NCI-H526 treated with DMSO at 0.1 percent for 48 hours (cell line): ENCODE measurements around the gene CAPZA1.

Source experiments
- DNase-seq: peaks from one replicate; lab custom pipeline; 2025; lab: John Stamatoyannopoulos, UW

Gene CAPZA1

GRCh38 chr1:112677501-112677900, 57.9 kb downstream of the CAPZA1 start:
- DNase-seq: no peak

- DNase-seq: no peak
Observed at GRCh38 chr1:112678605-112679004, 59.0 kb downstream of the CAPZA1 start.

DNA sequence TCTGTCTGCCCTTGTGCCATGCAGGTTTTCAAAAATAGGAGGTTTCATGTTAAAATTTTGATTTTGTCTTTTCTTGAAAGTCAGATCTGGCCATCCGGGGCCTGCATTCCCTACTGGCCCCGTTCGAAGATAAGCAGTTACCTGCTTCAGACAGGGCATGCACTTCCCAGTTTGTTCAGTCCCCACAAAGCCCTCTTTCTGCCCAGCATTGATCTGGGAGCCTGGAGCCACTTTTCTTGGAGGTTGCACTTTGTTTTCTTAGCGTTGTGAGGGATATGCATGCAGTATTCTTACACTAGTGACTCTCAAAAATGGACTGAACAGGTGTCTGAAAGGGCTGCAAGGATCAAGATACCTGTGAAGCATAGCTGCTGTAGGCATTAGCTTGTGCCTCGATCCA, 66.3 kb downstream of the CAPZA1 start:
- DNase-seq: no peak

- no peak for DNase-seq
Observed at GRCh38 chr1:112686417-112686816, 66.8 kb downstream of the CAPZA1 start.

DNA sequence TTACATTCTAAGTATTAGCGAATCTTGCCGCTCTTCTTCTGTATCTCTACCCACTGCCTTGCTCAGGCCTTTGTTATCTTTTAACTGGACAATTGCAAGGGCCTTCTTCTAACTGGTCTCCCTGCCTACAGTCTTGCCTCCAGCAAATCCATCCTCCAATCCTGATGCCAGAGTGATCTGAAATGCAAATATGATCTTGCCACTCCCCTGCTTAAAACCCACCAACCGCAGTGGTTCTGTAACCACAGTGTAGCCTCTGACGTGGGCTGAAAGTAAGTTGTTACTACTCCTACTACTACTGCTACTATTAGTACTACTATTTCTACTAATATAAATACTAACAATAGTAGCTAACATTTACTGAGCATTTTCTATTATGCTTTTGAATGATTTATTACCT, 67.2 kb downstream of the CAPZA1 start:
- no peak for DNase-seq

DNA sequence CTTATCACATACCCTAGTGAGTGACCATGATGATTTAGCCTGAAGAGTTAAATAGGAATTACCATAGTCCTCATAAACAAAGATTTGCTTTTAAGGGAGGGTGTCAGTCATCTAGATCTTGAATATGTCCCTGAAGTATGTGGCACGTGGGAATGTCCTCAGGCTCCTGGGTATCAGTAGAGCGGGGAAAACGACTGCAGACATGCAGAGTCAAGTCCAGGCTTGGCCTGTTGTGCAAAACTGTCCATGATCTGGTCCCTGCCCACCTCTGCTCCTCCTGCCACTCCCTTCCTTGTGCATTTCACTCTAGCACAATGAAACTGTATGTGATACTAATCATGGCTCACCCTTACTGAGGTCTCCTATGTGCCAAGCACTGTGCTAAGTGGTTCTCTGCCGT, 67.7 kb downstream of the CAPZA1 start:
- no peak for DNase-seq

GRCh38 chr1:112687785-112688496, 68.3 kb downstream of the CAPZA1 start:
- no peak for DNase-seq

GRCh38 chr1:112688781-112689193, 69.2 kb downstream of the CAPZA1 start:
- no peak for DNase-seq

DNA sequence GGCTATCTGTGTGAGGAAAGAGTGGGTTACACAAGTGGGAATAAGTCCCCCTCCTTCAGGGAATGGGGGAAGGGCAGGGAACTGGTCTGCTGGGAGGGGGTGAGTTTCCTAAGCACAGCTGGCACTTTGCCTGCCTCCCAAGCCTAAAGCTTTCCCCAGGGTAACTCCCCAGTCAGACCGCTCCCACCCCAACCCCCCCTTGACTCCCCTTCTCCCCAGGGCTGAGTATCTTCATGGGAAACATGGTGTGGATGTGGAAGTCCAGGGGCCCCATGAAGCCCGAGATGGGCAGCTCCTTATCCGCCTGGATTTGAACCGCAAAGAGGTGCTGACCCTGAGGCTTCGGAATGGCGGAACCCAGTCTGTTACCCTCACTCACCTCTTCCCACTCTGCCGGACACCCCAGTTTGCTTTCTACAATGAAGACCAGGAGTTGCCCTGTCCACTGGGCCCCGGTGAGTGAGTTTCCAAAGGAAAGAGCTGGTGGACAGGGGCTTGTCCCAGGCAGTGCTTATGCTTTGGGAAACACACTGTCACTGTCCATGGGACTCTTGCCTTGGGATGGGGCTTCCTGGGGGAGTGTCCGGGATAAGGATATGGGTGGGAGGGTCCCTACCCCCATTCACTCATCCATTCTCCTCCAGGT, 69.7 kb downstream of the CAPZA1 start:
- no peak for DNase-seq

DNA sequence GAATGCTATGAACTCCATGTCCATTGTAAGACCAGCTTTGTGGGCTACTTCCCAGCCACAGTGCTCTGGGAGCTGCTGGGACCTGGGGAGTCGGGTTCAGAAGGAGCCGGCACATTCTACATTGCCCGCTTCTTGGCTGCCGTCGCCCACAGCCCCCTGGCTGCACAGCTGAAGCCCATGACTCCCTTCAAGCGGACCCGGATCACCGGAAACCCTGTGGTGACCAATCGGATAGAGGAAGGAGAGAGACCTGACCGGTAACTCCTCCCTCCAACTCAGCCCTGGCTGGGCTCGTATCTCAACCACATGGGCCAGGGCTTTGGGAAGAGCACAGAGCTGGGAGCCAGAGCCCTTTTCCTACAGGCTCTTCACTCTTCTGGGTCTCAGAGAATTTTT, 70.2 kb downstream of the CAPZA1 start:
- no peak for DNase-seq

GRCh38 chr1:112692681-112693080, 73.0 kb downstream of the CAPZA1 start:
- DNase-seq: no peak

DNA sequence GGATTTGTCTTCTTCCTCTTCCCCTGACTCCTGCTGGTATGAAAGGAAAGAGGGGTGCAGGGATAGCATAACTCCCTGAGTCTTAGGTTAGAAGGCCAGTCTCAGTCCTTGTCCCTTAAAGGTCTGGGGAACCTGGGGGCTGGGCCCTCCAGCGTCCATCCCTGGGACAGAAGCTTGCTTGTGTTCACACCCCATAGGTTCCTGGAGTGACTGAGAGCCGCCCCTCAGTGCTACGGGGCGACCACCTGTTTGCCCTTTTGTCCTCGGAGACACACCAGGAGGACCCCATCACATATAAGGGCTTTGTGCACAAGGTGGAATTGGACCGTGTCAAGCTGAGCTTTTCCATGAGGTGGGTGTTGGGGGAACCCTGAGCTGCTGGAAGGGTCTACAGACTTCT, 74.2 kb downstream of the CAPZA1 start:
- no peak for DNase-seq

- no peak for DNase-seq
Observed at GRCh38 chr1:112694363-112694929, 74.8 kb downstream of the CAPZA1 start.

GRCh38 chr1:112695276-112695675, 75.6 kb downstream of the CAPZA1 start:
- no peak for DNase-seq

DNA sequence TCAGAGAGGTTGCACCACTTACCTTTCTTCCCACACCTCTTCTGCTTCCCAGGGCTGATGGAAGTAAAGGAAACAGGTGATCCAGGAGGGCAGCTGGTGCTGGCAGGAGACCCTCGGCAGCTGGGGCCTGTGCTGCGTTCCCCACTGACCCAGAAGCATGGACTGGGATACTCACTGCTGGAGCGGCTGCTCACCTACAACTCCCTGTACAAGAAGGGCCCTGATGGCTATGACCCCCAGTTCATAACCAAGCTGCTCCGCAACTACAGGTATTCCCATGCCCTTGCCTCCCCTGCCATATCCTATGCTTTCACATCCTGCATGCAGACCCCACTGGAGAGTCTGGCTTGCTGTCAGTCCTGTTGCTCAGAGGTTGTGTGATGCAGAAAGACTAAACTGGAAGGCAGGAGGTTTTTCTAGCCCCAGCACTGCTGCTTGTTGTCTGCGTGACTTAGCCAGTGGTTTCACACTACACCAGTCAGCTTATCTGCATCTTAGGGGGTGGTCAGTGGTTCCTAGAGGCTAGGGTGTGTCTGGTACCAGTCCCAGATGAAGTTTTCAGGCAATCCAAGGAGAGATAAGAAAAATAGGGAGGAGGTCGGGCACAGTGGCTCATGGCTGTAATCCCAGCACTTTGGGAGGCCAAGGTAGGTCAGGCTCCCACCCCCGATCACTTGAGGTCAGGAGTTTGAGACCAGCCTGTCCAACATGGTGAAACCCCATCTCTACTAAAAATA, 77.1 kb downstream of the CAPZA1 start:
- no peak for DNase-seq

DNA sequence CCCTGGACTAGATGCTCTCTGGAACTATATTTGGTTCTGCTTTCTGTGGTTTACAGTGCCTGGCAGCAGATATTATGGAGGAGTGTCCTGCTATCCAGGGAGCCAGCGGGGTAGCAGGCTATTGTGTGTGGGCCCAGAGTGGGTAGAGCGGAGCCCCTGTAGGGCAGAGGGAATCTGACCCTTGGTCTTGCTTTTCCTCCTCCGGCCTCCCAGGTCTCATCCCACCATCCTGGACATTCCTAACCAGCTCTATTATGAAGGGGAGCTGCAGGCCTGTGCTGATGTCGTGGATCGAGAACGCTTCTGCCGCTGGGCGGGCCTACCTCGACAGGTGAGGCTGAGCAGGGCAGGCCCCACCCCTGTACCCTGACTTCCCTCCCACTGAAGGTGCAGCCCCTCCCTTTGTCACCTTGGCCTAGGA, 78.2 kb downstream of the CAPZA1 start:
- DNase-seq: no peak

DNA sequence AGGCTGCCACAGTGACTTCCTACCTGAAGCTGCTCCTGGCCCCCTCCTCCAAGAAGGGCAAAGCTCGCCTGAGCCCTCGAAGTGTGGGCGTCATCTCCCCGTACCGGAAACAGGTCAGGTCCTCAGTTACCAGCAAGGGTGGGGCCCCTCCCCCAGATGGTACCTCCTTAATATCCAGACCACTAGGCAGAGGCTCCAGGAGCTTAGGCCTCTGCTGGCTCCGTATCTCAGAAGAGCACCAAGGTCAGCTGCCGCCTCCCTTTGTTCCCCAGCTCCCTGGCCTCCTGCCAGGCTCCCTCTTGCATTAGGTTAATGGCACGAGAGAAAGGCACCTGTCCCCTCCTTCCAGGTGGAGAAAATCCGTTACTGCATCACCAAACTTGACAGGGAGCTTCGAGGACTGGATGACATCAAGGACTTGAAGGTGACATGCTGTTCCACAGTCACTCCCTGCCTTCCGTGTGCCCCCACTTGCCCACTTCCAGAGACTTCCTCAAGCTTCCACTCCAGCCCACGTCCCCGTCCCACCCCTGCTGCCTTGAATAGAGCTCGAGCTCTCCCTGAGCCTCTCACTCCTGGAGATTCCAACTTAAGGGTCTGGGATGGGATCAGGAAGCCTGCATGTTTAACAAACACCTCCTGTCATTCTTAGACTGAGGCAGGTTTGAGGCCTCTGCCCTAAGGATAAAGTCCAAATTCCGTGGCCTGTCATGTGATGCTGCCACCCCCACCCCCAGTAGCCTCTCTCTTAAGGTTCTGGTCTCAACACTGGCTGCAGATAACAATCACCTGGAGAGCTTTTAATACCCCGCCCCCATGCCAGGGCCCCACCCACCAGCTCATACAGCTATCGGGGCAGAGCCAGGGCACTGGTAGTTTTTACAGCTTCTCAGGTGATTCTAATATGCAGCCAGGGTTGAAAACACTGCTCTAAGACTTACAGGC, 79.0 kb downstream of the CAPZA1 start:
- peak; percentile 19 for DNase-seq

DNA sequence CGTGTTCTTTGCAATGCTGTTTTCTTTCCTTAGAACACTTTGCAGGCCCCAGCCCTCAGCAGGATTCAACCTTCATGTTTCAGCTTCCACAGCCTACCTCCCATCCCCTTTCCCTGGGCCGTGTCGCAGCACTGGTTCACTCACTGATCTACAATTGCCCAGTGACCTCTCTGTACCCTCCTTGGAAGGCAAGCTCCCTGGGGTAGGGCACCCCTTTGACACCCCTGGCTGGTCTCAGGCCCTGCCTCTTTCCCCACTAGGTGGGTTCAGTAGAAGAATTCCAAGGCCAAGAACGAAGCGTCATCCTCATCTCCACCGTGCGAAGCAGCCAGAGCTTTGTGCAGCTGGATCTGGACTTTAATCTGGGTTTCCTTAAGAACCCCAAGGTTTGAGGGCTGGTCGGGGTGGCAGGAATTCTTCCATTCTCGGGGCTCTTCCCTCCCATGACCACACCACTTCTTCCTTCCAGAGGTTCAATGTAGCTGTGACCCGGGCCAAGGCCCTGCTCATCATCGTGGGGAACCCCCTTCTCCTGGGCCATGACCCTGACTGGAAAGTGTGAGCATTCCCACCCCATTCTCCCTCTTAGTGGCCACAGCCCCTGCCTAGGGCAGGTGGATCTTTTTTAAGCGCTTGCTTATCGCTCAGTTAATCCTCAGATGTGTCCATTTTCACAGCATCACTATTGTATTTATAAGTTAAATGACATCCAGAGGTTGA, 80.0 kb downstream of the CAPZA1 start:
- DNase-seq: no peak

- DNase-seq: no peak
Observed at GRCh38 chr1:112700290-112701226, 80.9 kb downstream of the CAPZA1 start.
